Activated naive CD8-positive, alpha-beta T cell treated with anti-CD3 and anti-CD28 coated beads, Interleukin-2, amount 50 U/mL, for 24 hours (primary cell): ENCODE data around the gene ARHGAP11A.
A peak's percentile ranks its signal among the peaks of the same experiment; 100 is the strongest.

Experiments used
- ATAC-seq: fragments of 150-1000 bp; cut with Tn5 transposase; one replicate; pipeline ENCODE4 v1.10.0; 2021
- DNase-seq: peaks from one replicate; pipeline ENCODE4 v3.0.0; 2021
- H3K27ac Mint-ChIP-seq: one replicate; pipeline ENCODE4 v1.8.0; 2021; ENCODE audit warnings: mild to moderate bottlenecking, mixed read lengths
- H3K27me3 Mint-ChIP-seq: one replicate; pipeline ENCODE4 v1.8.0; 2021; ENCODE audit warnings: mixed read lengths
- H3K36me3 Mint-ChIP-seq: one replicate; pipeline ENCODE4 v1.8.0; 2021; ENCODE audit warnings: low read depth, mixed read lengths
- H3K4me1 Mint-ChIP-seq: one replicate; pipeline ENCODE4 v1.8.0; 2021; ENCODE audit warnings: mixed read lengths
- H3K4me3 Mint-ChIP-seq: one replicate; pipeline ENCODE4 v1.8.0; 2021; ENCODE audit warnings: mild to moderate bottlenecking, moderate library complexity, mixed read lengths
- H3K9me3 Mint-ChIP-seq: one replicate; pipeline ENCODE4 v1.8.0; 2021; ENCODE audit warnings: mixed read lengths

The ARHGAP11A gene

DNA sequence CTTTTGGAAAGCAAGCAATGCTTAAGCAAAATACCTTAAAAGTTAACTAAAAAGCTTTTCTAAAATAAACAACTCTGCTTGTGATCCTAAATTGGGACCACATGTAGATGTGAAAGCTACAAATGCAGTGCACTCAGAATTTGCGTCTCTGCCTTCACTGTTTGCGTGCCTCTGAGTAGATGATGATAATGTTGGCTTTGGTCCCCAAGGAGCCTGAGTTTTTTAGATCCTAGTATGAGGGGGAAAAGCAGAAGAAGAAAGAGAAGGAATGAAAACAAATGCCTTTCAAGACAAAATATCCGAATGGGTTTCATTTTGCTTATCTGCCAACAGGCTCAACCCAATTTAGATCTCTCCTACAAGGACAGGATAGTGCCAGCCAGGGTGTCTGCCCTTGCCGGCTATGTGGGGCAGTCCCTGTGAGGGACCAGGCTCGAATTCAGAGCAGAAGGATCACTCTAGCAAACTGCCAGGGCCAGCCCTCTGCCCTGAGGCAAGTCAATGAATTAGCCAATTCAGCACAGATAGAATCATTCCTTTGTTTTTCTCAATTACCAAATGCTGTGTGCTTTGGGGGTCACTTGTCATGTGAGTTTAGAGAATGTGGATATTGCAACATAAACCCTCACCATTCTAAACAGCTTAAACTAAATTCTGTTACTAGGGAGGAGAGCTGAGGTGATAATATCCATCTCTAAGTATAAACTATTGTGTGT is 54.8 kb downstream of the ARHGAP11A start:
- no peak overlapping the region for H3K4me3 Mint-ChIP-seq
- H3K27ac Mint-ChIP-seq = no peak overlapping the region
- H3K27me3 Mint-ChIP-seq = no peaks in the 10 kb centered on the region
- ATAC-seq (no peak), DNase-seq (no peak)
- H3K4me1 Mint-ChIP-seq = no peaks in the 10 kb centered on the region
- no peaks in the 10 kb centered on the region for H3K9me3 Mint-ChIP-seq
- H3K36me3 Mint-ChIP-seq = no peaks in the 10 kb centered on the region

DNA sequence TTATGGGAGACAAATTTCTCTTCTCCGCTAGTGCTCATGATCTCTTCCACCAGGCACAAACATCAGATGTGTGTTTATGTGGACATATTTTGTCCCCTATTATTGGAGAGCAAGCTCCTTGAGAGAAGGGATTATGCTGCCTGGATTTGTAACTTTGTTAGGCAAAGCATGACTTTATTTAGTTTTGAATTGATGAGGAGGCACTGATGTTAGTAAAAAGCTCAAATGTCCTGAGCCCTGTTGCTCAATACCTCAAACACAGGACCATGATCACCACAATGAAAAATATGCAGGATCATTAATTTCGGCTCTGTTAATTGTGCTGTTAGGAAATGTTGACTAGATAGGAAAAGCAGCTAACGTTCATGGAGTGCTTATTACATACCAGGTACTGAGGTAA is 55.3 kb downstream of the ARHGAP11A start:
- no peaks in the 10 kb centered on the region for H3K4me1 Mint-ChIP-seq
- DNase-seq (no peak), ATAC-seq (no peak)
- H3K27me3 Mint-ChIP-seq = no peaks in the 10 kb centered on the region
- H3K9me3 Mint-ChIP-seq = no peaks in the 10 kb centered on the region
- no peak overlapping the region for H3K4me3 Mint-ChIP-seq
- H3K36me3 Mint-ChIP-seq = no peaks in the 10 kb centered on the region
- no peak overlapping the region for H3K27ac Mint-ChIP-seq

GRCh38 chr15:32671339-32672325 is 56.3 kb downstream of the ARHGAP11A start:
- Mint-ChIP-seq H3K27ac (no peak overlapping the region), H3K4me1 (no peaks in the 10 kb centered on the region)

GRCh38 chr15:32674681-32675080 is 59.4 kb downstream of the ARHGAP11A start:
- ATAC-seq = no peak
- Mint-ChIP-seq H3K4me3 (no peak overlapping the region), H3K27me3 (peaks cover 1% of the 10 kb centered on the region), H3K4me1 (no peaks in the 10 kb centered on the region), H3K9me3 (no peaks in the 10 kb centered on the region), H3K36me3 (no peaks in the 10 kb centered on the region), H3K27ac (no peak overlapping the region)
- DNase-seq = no peak

More at GRCh38 chr15:32671339-32672325, 56.3 kb downstream of the ARHGAP11A start:
- Mint-ChIP-seq H3K36me3 (no peaks in the 10 kb centered on the region), H3K27me3 (no peaks in the 10 kb centered on the region), H3K4me3 (no peak overlapping the region), H3K9me3 (no peaks in the 10 kb centered on the region)
- DNase-seq = no peak
- ATAC-seq = no peak

GRCh38 chr15:32675466-32675865 is 60.2 kb downstream of the ARHGAP11A start:
- ATAC-seq (no peak), DNase-seq (no peak)
- Mint-ChIP-seq H3K27me3 (peaks cover 1% of the 10 kb centered on the region), H3K9me3 (no peaks in the 10 kb centered on the region), H3K36me3 (no peaks in the 10 kb centered on the region), H3K27ac (no peak overlapping the region), H3K4me3 (no peak overlapping the region), H3K4me1 (no peaks in the 10 kb centered on the region)

DNA sequence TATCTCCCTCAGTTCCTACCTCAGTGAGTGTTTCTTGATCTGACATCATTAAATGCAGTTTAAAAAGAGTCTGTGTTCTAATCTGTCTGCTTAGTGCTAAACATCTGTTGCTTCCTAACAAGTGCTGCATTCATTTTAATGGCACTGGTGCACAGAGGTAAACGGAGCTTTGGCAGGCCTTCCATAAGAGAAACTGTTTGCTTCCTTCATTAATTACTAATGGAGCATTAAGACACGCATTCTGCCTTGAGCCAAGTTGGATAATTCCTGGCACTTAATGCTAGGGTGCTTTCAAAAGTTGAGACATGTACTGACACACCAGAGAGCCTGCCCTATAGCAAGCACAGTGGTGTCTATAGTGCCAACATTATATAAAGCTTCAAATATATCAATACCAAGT is 60.9 kb downstream of the ARHGAP11A start:
- peaks cover 1% of the 10 kb centered on the region for H3K27me3 Mint-ChIP-seq
- no peak overlapping the region for H3K27ac Mint-ChIP-seq
- ATAC-seq = no peak

DNA sequence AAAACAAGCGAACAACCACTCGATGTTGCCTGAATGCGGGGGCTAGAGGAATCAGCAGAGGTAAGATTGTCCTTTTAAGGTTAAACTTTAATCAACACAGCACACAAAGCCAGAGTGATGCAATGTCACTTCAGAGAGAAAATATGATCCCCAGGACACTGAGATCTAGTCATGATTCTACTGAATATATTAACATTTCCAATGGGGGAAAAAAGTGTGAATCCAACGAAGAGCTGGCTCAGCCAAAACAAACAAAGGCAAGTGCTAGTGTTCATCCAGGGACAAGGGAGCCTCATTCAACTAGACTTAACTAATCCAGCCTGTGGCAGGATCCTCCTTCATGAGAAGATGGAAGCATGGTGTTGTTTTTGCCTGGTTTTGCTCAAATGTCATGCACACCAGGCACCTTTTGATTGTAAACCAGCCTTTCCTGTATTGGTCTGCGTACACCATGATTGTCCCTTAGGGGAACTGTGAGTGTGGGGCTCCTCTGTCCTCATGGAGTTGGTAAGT is 62.0 kb downstream of the ARHGAP11A start:
- DNase-seq (no peak), ATAC-seq (no peak)
- Mint-ChIP-seq H3K4me3 (no peak overlapping the region), H3K27ac (no peak overlapping the region), H3K9me3 (no peaks in the 10 kb centered on the region), H3K27me3 (peaks cover 1% of the 10 kb centered on the region), H3K4me1 (no peaks in the 10 kb centered on the region), H3K36me3 (no peaks in the 10 kb centered on the region)

More for the DNA sequence above, 60.9 kb downstream of the ARHGAP11A start:
- no peaks in the 10 kb centered on the region for H3K36me3 Mint-ChIP-seq
- H3K9me3 Mint-ChIP-seq = no peaks in the 10 kb centered on the region
- H3K4me3 Mint-ChIP-seq = no peak overlapping the region
- no peak for DNase-seq
- no peaks in the 10 kb centered on the region for H3K4me1 Mint-ChIP-seq

DNA sequence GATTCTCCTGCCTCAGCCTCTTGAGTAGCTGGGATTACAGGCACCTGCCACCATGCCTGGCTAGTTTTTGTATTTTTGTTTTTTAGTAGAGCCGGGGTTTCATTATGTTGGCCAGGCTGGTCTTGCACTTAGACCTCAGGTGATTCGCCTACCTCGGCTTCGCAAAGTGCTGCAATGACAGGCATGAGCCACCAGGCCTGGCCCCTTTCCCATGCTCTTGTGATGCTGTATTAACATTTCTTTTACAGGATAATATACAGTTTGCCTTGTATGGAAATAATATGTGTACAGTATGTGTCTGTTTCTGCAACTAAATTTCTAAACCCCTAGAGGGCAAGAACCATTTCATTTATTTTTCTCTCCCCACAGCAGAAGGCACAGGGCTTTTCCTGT is 64.0 kb downstream of the ARHGAP11A start:
- ATAC-seq (no peak), DNase-seq (no peak)
- Mint-ChIP-seq H3K9me3 (no peaks in the 10 kb centered on the region), H3K36me3 (no peaks in the 10 kb centered on the region), H3K4me1 (peaks cover 2% of the 10 kb centered on the region), H3K27me3 (peaks cover 1% of the 10 kb centered on the region), H3K4me3 (no peak overlapping the region), H3K27ac (no peak overlapping the region)

DNA sequence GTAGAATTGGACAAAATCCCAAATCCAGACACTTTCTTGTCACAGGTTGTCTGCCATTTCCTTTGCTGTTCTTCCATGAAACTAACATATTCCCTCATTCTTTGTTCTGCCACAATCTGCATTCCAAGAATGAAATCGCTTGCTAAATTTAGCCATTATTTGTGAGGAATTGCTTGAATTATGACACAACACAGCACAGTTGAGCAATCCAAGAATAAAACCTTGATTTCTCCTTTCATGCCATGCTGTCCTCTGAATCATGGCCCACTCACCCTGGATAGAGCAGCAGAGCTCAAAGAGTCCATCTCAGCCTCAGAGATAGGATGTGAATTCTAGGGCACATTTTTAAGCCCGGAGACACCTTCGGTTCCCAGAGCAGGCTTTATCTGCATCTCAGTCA is 67.3 kb downstream of the ARHGAP11A start:
- Mint-ChIP-seq H3K9me3 (no peaks in the 10 kb centered on the region), H3K27ac (no peak overlapping the region), H3K27me3 (peaks cover 2% of the 10 kb centered on the region), H3K36me3 (no peaks in the 10 kb centered on the region), H3K4me3 (no peak overlapping the region), H3K4me1 (peaks cover 4% of the 10 kb centered on the region)
- no peak for ATAC-seq
- DNase-seq = no peak

- Mint-ChIP-seq H3K27me3 (peaks cover 3% of the 10 kb centered on the region), H3K4me1 (peaks cover 4% of the 10 kb centered on the region), H3K4me3 (no peak overlapping the region), H3K36me3 (no peaks in the 10 kb centered on the region), H3K27ac (no peak overlapping the region), H3K9me3 (no peaks in the 10 kb centered on the region)
- ATAC-seq = no peak
- no peak for DNase-seq
Measured at GRCh38 chr15:32682977-32683630, 67.8 kb downstream of the ARHGAP11A start.

DNA sequence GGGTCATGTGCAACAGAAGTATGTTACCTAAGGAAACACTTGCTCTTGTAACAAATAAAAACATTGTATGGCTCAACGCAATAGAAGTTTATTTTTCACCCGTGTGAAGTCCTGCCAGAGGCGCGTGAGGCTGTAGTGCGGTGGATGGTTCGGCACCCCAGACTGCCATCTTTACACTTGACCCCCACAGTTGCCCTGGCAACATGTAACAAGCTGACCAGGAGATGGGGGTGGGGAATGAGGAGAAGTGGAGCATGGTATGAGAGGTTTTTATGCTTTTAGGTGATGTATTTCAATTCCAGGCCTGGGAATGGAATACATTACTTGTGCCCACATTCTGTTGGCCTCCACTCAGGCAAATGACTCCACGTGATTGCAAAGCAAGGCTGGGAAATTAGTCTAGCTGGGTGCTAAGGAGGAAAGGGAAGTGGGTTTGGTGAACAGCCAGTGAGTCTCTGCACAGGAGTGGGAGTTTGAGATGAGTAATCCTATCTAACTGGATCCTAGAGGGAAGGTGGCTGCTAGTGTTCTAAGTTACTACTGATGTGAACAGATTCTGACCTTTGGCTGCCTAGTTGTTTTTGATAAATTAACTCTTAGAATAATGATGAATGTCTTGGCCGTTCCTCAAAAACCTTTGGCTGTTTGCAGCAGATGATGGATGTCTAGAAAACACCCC is 68.7 kb downstream of the ARHGAP11A start:
- Mint-ChIP-seq H3K27ac (no peak overlapping the region), H3K4me1 (peaks cover 4% of the 10 kb centered on the region), H3K9me3 (no peaks in the 10 kb centered on the region), H3K27me3 (peaks cover 3% of the 10 kb centered on the region), H3K36me3 (no peaks in the 10 kb centered on the region), H3K4me3 (no peak overlapping the region)
- DNase-seq (no peak), ATAC-seq (peak; percentile 63)

DNA sequence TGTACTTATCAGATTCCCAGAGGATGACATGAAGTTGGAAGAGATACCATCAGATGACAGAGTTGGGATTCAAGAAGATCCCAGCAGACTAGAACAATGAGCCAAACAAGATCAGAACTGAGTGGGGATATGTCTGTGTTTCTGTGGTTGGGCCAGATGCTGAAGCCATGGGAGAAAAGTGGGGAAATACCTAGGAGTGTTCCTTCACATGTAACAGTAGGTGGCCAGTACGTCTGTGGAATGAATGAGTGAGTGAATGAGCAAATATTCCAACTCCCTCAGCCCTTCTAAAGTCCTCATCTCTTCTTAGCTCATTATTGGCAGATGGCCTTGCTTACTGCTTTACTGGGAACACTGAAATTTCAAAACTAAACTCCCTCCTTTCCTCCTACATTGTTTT is 70.3 kb downstream of the ARHGAP11A start:
- H3K9me3 Mint-ChIP-seq = no peaks in the 10 kb centered on the region
- no peak for ATAC-seq
- H3K4me3 Mint-ChIP-seq = no peak overlapping the region
- no peak overlapping the region for H3K27ac Mint-ChIP-seq
- peaks cover 4% of the 10 kb centered on the region for H3K4me1 Mint-ChIP-seq
- H3K36me3 Mint-ChIP-seq = no peaks in the 10 kb centered on the region
- peaks cover 3% of the 10 kb centered on the region for H3K27me3 Mint-ChIP-seq
- DNase-seq = no peak

DNA sequence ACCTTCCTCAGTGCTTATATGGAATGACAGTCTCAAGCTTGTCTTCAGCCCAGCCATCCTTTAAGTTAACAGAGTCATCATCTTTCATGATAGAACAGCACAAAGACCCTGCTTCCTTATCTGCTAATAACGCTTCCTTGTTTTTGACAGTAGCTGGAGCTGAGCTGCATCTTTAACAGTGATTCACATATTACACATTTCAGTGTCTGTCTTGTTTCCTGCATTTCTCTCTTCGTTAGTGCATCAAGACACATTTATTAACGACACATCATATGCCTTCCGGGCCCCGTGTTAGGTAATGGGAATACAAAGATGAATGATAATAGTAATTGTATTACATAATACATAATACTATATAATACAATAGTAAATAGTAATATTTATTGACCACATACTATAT is 72.3 kb downstream of the ARHGAP11A start:
- ATAC-seq (no peak), DNase-seq (no peak)
- Mint-ChIP-seq H3K4me3 (no peak overlapping the region), H3K4me1 (peaks cover 4% of the 10 kb centered on the region), H3K27me3 (peaks cover 3% of the 10 kb centered on the region), H3K27ac (no peak overlapping the region), H3K9me3 (no peaks in the 10 kb centered on the region), H3K36me3 (no peaks in the 10 kb centered on the region)

GRCh38 chr15:32688151-32688639 is 72.9 kb downstream of the ARHGAP11A start:
- Mint-ChIP-seq H3K27me3 (peaks cover 3% of the 10 kb centered on the region), H3K36me3 (no peaks in the 10 kb centered on the region), H3K4me3 (no peak overlapping the region), H3K27ac (no peak overlapping the region), H3K4me1 (peaks cover 4% of the 10 kb centered on the region), H3K9me3 (no peaks in the 10 kb centered on the region)
- DNase-seq = no peak
- peak; percentile 15 for ATAC-seq
